ENCODE measurements around the gene PRKCH. TPM values are rescaled to one million over a fixed set of nuclear protein-coding genes. Genes with fewer than 3 reads are reported as not detected.

The PRKCH gene
- total RNA-seq, 1 experiment from 2014 or later = 22.3 TPM

- Mint-ChIP-seq H3K4me1 (ENCODE audit: low read depth, unreplicated experiment) (peaks cover 15% of the 10 kb centered on the region), H3K27me3 (ENCODE audit: unreplicated experiment) (no peaks in the 10 kb centered on the region), H3K36me3 (ENCODE audit: insufficient read depth, unreplicated experiment) (no peaks in the 10 kb centered on the region), H3K27ac (ENCODE audit: unreplicated experiment) (no peak overlapping the region), H3K4me3 (ENCODE audit: low read depth, unreplicated experiment) (no peak overlapping the region), H3K9me3 (ENCODE audit: low read depth, unreplicated experiment) (peaks cover 3% of the 10 kb centered on the region)
- no peak for TF ChIP-seq CTCF (IDR thresholded peaks at IDR 0.05; ENCODE audit: unreplicated experiment)
- BruUV-seq (replicated peaks) = no TSS peak
- DNase-seq = no peak
- CTCF ChIA-PET = no interaction called here
- intact Hi-C loops (cut with micrococcal nuclease; ENCODE audit: unreplicated experiment) = loop anchor here (10.0 kb wide), 1 partner anchor 105 kb away; the partner anchor contains the start of gene PRKCH
Measured at GRCh38 chr14:61430066-61430757, 108.8 kb downstream of the PRKCH start.

- Mint-ChIP-seq H3K9me3 (ENCODE audit: low read depth, unreplicated experiment) (no peaks in the 10 kb centered on the region), H3K4me1 (ENCODE audit: low read depth, unreplicated experiment) (peaks cover 15% of the 10 kb centered on the region), H3K36me3 (ENCODE audit: insufficient read depth, unreplicated experiment) (no peaks in the 10 kb centered on the region), H3K27me3 (ENCODE audit: unreplicated experiment) (no peaks in the 10 kb centered on the region), H3K4me3 (ENCODE audit: low read depth, unreplicated experiment) (no peak overlapping the region), H3K27ac (ENCODE audit: unreplicated experiment) (no peak overlapping the region)
- no peak for TF ChIP-seq CTCF (IDR thresholded peaks at IDR 0.05; ENCODE audit: unreplicated experiment)
- CTCF ChIA-PET = interaction anchor here (0.6 to 1.6 kb wide), 2 partner anchors 15 to 192 kb away, joined by 3 to 8 read pairs; no protein-coding TSS in a partner anchor
- intact Hi-C loops (cut with micrococcal nuclease; ENCODE audit: unreplicated experiment) = loop anchor here (10.0 kb wide), 1 partner anchor 108 kb away; the partner anchor contains the start of gene PRKCH
- DNase-seq = no peak
- BruUV-seq (replicated peaks) = no TSS peak
Measured at GRCh38 chr14:61433169-61433568, 111.8 kb downstream of the PRKCH start.

- no peak for DNase-seq
- intact Hi-C loops (cut with micrococcal nuclease; ENCODE audit: unreplicated experiment) = loop anchor here (10.0 kb wide), 1 partner anchor 109 kb away; the partner anchor contains the start of gene PRKCH
- H3K27me3 Mint-ChIP-seq (ENCODE audit: unreplicated experiment) = no peaks in the 10 kb centered on the region
- peaks cover 14% of the 10 kb centered on the region for H3K4me1 Mint-ChIP-seq (ENCODE audit: low read depth, unreplicated experiment)
- H3K4me3 Mint-ChIP-seq (ENCODE audit: low read depth, unreplicated experiment) = no peak overlapping the region
- TF ChIP-seq CTCF (IDR thresholded peaks at IDR 0.05; ENCODE audit: unreplicated experiment) = no peak
- peaks cover under 1% of the 10 kb centered on the region for H3K36me3 Mint-ChIP-seq (ENCODE audit: insufficient read depth, unreplicated experiment)
- no peaks in the 10 kb centered on the region for H3K9me3 Mint-ChIP-seq (ENCODE audit: low read depth, unreplicated experiment)
- H3K27ac Mint-ChIP-seq (ENCODE audit: unreplicated experiment) = no peak overlapping the region
- BruUV-seq (replicated peaks) = no TSS peak
- CTCF ChIA-PET = no interaction called here
Measured at GRCh38 chr14:61433828-61434227, 112.4 kb downstream of the PRKCH start.

- no peak overlapping the region for H3K4me3 Mint-ChIP-seq (ENCODE audit: low read depth, unreplicated experiment)
- H3K27ac Mint-ChIP-seq (ENCODE audit: unreplicated experiment) = no peak overlapping the region
- no peaks in the 10 kb centered on the region for H3K9me3 Mint-ChIP-seq (ENCODE audit: low read depth, unreplicated experiment)
- no peak for TF ChIP-seq CTCF (IDR thresholded peaks at IDR 0.05; ENCODE audit: unreplicated experiment)
- BruUV-seq (replicated peaks) = no TSS peak
- intact Hi-C loops (cut with micrococcal nuclease; ENCODE audit: unreplicated experiment) = loop anchor here (10.0 kb wide), 1 partner anchor 110 kb away; the partner anchor contains the start of gene PRKCH
- no peaks in the 10 kb centered on the region for H3K27me3 Mint-ChIP-seq (ENCODE audit: unreplicated experiment)
- peaks cover 5% of the 10 kb centered on the region for H3K36me3 Mint-ChIP-seq (ENCODE audit: insufficient read depth, unreplicated experiment)
- DNase-seq = no peak
- H3K4me1 Mint-ChIP-seq (ENCODE audit: low read depth, unreplicated experiment) = peaks cover 14% of the 10 kb centered on the region
- CTCF ChIA-PET = no interaction called here
Measured at GRCh38 chr14:61434311-61434710, 112.9 kb downstream of the PRKCH start.
